CD4-positive, alpha-beta T cell treated with Interleukin-6 for 4 hours (primary cell): ENCODE data around the gene DHRS2.

ENCODE experiments used
- DNase-seq: peaks from one replicate; pipeline ENCODE4 v3.0.0-alpha.2; 2020; ENCODE audit warnings: mixed read lengths

DHRS2 gene

GRCh38 chr14:23613242-23614070 lies 22.7 kb upstream of the DHRS2 start:
- DNase-seq = no peak

GRCh38 chr14:23614395-23614828 lies 21.8 kb upstream of the DHRS2 start:
- no peak for DNase-seq

- no peak for DNase-seq
These were observed 20.3 kb upstream of the DHRS2 start for GRCh38 chr14:23615856-23616255.

DNA sequence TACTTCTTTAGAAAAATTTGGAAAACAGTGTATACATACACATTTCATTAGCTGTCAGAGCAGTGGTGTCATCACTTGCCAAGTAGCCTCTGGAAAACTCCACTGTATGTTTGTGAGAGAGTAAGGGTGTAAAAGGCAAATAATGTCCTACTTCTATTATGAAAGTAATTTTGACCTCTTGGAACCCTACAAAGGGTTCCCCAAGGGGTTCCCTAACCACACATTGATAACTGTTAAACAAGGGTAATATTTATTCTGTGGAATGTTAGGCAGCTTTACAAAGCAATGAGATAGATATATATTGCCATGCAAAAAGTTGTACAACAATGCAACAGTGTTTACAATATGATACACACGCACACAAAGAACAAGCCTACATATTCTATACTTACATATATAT lies 18.6 kb upstream of the DHRS2 start:
- no peak for DNase-seq

DNA sequence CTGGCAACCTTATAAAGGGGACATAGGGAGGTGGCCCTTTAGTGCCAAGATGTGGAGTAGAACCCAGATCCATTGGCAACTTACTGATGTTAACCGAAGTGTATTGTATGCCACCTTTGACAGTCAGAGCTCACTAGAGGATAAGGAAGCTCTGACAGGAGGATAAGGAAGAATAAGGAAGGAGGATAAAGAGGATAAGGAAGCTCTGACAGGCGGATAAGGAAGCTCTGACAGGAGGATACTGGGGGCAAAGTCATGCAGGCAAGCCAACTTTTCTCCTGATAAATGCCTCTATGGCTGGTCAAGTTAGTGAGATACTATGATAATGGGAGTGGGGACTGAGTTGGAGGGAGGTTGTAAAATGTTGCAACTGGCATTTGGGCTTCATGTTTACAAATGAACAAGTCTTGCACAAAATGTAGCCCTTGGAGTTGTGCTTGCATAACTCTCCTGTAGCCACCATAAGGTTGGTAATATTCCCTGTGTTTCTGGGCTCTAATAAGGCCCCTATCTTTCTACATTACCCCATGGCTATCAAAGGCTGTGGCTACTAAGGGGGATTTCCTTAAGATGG lies 17.7 kb upstream of the DHRS2 start:
- no peak for DNase-seq

DNA sequence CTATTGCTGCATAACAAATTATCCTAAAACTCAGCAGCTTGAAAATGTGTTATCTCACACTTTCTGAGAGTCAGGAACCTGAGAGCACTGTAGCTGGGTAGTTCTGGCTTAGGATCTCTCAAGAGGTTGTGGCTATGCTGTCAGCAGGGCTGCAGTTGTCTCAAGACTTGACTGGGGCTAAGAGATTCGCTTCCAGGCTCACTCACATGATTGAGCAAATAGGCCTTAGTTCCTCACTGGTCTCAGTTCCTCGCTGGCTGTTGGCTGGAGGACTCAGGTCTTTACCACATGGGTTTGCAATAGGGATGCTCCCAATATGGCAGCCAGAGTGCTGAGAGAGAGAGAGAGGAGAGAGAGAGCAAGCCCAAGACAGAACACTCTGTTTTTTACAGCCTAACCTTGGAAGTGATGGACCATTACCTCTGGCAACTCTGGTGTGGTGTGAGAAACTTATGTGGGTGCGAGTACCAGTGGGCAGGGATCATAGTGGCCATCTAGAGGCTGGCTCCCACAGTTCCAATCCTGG lies 15.9 kb upstream of the DHRS2 start:
- no peak for DNase-seq

- no peak for DNase-seq
These were observed 14.8 kb upstream of the DHRS2 start for GRCh38 chr14:23621204-23621931.

GRCh38 chr14:23621932-23622730 lies 14.0 kb upstream of the DHRS2 start:
- no peak for DNase-seq

- DNase-seq = no peak
These were observed 13.2 kb upstream of the DHRS2 start for GRCh38 chr14:23622990-23623389.

DNA sequence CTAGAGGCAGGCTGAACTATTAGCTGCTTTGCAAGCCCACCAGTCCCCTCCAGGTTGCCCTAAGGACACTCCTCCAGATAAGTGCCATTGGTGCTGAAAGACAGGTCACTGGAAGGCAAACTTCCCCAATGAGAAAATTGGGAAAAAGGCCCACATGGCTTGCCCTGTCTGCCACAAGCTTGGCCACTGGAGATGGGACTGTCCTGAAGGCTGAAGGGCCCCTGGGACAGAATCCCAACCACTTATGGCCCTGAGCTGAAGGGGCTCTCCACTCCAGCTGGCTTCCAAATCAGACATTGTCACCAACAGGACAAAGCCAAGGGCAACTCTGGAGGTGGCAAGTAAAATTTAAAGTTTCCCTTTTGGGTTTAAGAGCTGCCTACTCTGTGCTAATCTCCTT lies 12.2 kb upstream of the DHRS2 start:
- DNase-seq = no peak

- DNase-seq = no peak
These were observed 11.2 kb upstream of the DHRS2 start for GRCh38 chr14:23624830-23625404.

- DNase-seq = no peak
These were observed 9.2 kb upstream of the DHRS2 start for GRCh38 chr14:23626946-23627345.

DNA sequence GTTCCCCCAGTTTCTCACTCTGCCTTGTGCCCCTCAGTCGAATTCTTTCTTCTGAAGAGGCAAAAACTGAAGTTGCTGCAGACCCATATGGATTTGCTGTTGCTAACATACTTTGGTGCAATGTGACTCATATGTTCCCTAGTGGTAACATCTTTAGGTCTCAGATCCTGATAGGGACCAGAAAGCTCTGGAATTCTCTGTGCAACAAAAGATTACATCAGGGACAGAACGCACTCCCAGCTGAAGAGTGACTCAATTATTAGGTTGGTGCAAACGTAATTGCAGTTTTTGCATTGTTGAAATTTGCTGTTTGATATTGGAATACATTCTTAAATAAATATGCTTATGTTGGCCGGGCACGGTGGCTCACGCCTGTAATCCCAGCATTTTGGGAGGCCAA lies 8.2 kb upstream of the DHRS2 start:
- no peak for DNase-seq

GRCh38 chr14:23629204-23629603 lies 7.0 kb upstream of the DHRS2 start:
- DNase-seq = no peak

DNA sequence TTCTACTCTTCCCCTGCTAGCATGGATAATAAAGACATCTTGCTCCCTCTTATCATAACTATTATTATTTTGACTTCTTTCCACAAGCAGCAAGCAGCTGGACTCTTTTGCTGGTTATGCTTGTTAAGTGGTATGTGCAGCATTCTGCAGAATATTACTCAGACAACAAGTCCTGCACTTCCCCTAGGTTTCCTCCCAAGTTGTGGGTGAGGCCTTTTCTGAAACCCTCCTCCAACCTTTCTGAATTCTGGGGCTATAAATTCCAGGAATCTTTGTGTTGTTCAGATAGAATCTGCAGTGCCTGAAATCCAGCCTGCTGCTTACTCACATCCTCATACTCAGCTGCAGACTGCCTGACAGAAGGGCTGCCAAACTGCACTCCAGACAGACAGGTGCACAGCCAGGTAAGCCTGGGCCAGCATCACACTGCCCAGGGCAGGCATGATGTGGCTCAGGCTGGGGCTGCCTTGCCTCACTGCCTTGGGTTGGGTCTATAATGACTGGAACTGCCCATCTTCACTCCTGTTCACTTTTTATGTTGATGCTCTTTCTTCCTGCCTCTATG lies 6.2 kb upstream of the DHRS2 start:
- no peak for DNase-seq

DNA sequence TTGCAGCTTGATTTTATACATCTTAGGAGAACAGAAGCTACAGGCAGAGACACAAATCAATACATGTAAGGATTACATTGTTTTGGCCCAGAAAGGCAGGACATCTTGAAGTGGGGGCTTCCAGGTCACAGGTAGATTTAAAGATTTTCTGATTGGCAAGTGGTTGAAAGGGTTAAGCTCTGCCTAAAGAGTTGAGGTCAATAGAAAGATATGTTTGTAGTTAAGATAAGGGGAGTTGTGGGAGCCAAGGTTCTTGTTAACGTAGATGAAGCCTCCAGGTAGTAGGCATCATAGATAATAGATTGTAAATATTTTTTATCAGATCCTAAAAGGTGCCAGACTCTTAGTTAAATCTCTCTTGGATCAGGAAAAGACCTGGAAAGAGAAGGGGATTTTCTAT lies 5.5 kb upstream of the DHRS2 start:
- no peak for DNase-seq

DNA sequence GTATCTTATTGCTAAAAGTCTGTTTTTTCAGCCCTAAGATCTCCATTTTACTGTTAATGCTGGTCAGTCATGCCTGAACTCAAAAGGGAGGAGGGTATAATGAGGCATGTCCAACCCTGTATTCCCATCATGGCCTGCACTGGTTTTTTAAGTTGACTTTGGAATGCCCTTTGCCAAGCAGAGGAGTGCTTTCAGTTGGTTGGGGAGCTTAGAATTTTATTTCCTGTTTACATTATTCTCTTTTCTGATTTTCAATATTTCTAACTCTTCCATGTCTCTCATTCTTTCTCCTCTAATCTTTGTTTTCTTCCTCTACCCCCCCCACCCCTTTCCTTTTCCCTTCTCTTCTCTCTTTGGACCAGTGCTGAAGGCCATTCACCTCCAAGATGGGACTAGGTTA lies 4.9 kb upstream of the DHRS2 start:
- DNase-seq = no peak

GRCh38 chr14:23631702-23632460 lies 4.3 kb upstream of the DHRS2 start:
- peak; percentile 79 for DNase-seq

DNA sequence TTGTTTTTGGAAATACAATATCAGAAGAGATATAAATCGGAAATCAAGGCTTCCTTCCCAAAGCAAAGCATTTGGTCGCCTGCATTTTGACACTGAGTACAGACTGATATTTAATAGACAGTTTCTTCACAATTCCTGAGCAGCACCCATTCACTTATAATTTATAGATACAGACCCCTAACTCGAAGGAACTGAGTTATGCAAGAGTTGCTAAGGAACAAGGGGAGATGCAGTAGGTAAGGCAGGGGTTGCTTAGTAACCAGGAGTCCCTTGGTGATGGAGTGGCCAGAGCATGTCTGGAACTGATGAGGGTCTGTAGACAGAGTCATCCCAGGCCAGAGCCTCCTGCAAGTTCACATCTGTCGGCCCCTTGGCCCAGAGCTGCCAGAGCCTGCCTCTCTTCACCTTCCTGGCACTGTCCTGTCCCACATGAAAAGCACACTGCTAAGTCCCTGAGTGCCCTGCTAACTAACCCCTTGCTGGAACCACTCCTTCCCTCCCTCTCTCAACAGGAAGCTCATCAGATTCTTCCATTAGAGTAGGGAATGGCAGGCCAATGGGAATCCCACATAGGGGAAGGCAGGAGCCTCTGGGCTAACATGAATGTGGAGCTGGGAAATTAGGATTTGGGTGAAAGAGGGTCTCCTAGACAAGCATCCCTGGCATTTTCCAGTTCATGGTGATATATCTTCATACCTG lies 3.6 kb upstream of the DHRS2 start:
- DNase-seq = no peak

DNA sequence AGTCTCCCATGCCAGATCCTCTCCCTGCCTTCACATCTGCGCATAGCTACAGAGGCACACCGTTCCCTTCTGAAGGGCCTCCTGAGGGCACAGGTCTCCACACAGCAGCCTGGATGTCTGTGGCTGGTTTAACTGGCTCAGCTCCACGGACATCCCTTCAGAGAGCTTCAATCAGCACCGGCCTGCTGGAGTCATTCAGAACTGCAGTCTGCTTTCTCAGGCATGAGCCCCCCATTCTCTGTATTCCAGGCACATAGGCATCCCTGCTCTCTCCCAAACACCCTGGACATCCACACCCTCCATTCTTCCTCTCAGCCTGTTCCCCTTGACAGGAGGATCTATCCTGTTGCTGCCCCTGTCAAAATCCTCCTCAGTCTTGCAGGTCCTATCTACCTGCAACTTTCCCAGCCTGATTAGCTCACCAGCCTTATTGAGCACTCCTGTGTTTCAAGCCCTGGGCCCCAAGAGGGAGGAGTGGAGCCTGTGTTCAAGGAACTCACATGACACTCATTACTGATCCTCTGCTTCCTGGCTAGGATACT lies 2.9 kb upstream of the DHRS2 start:
- DNase-seq = no peak
